Stimulated activated CD4-positive, alpha-beta T cell treated with anti-CD3 and anti-CD28 coated beads, Interleukin-4, amount 100 ng/mL, for 48 hours (primary cell): Measurements from ENCODE around the gene CGNL1.

Experiments
- DNase-seq, 2 donors: peaks; one replicate each; pipeline ENCODE4 v3.0.0-alpha.2; 2020; ENCODE audit warnings: low read depth in 2 of 2

Gene CGNL1

DNA sequence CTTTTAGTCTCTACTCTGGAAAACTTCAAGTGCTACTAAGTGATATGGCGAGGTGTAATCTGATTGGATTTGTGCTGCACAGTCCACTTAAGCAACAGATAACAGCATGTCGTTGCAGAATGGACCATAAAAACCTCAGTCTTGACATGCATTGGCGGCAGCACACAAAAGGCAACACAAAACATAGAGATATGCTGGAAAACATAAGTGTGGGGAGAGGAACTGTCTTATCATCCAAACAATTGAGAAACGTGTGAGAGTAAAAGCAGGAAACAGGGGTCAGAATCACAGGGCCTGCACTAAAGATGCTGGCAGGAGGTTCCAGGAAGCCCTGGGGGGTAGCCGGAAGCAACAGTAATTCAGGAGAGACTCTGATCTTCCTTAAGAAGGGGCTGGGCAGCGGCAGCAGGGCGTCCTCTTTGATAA lies 82.1 kb downstream of the CGNL1 start:
- DNase-seq: no peak

DNA sequence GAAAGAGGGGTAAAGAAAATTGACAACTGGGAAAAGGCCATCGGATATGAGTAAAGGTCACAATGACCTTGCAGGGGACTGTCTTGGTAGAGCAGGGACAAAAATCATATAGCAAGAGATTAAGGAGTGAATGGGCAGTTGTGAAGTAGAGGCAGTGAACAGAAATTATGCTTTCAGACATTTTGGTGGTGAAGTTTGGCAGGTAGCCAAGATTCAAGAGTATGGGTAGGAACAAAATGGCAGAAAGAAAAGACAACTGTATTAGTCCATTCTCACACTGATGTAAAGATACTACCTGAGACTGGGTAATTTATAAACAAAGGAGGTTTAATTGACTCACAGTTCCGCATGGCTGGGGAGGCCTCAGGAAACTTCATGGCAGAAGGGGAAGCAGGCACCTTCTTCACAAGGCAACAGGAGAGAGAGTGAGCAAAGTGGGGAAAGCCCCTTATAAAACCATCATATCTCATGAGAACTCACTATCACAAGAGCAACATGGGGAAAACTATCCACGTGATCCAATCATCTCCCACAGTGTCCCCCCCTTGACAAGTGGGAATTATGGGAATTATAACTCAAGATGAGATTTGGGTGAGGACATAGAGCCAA lies 84.0 kb downstream of the CGNL1 start:
- no peak for DNase-seq

DNA sequence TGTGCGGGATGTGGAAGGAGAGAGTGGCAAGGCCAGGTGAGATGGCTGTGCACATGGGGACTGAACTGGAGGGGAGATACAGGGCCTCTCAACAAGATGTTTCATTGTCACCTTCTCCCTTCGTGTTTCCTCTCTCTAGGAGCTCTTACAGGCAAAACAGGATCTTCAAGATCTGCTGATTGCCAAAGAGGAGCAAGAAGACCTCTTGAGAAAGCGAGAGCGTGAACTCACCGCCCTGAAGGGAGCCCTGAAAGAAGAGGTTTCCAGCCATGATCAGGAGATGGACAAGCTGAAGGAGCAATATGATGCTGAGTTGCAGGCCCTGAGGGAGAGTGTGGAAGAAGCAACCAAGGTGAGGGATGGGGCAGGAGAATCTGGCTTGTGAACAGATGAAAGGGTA lies 85.2 kb downstream of the CGNL1 start:
- DNase-seq: no peak

DNA sequence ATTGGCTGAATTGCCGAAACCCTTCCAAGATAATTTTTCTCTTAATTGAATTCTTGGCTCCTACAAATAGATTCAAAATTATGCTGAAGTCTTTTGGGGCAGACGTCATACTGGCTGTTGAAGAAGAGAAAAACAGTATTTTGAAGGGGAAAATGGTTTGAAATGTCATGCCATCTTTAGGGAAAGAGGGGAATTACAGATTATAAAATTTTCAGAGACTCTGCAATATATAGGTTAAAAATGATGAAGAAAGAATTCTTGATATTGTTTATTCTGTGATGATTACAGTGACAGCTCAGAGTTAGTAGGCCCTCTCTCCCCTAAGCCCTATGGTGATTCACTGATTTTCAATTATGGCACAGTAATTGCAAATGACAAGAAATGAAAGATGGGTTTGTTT lies 86.1 kb downstream of the CGNL1 start:
- DNase-seq: no peak

DNA sequence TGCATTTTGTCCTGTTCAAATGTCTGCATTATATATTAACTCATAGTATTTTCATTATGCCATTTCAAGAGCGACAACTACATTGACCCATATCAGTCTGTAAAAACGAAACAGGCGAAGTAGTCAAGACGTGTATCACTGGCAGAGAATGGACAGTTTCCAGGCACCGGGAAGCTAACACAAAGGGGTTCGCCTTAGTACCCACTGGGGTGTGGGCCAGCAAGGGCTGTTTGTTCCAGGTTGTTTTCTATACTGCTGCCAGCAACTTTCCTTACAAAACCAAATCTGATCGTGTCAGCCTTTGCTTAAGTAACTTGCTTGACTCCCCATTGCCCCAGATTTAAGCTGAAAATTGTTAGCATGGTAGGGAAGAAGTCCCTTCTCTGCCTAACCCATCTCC lies 87.1 kb downstream of the CGNL1 start:
- DNase-seq: no peak

DNA sequence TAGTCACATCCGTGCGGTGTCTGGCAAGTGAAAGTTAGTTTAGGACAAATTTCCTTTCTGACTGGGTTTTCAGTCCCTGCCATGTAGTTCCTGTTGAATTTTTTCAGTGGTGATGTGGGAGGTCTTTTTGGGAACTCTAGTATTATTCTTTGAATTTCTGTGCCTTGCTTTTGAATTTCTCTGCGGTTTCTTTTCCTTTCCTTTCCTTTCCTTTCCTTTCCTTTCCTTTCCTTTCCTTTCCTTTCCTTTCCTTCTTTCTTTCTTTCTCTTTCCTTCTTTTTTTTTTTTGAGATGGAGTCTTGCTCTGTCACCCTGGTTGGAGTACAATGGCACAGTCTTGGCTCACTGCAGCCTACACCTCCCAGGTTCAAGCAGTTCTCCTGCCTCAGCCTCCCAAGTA lies 88.2 kb downstream of the CGNL1 start:
- DNase-seq: no peak

DNA sequence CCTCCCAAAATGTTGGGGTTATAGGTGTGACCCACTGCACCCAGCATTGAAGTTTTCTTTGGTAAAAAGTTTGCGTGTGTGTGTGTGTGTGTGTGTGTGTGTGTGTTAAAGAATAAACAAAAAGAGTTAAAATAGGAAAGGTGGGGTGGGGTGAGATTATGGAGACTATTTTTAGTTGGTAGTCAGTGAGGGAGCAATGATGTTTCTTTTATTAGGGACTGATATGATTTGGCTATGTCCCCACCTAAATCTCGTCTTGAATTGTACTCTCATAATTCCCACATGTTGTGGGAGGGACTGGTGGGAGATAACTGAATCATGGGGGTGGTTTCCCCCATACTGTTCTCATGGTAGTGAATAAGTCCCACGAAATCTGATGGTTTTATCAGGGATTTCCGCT lies 92.2 kb downstream of the CGNL1 start:
- no peak for DNase-seq

DNA sequence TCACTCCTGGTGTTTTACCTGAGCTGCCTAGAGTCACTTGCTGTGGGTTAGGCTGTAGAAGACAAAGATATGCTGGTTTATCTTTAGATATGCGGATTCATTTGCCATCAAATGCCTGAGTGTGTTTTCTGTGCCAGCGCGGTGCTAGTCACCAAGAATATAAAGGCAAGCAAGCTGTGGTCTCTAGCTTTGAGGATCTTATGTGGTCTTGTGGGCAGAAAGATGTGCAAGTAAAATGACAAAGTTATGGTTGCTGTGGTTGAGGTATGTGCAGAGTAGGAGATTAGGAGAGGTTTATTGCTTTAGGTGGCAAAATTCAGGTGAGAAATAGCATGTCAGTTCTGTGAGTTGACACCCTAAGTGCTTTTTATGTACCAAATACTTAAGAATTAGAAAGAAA lies 94.2 kb downstream of the CGNL1 start:
- DNase-seq: no peak

DNA sequence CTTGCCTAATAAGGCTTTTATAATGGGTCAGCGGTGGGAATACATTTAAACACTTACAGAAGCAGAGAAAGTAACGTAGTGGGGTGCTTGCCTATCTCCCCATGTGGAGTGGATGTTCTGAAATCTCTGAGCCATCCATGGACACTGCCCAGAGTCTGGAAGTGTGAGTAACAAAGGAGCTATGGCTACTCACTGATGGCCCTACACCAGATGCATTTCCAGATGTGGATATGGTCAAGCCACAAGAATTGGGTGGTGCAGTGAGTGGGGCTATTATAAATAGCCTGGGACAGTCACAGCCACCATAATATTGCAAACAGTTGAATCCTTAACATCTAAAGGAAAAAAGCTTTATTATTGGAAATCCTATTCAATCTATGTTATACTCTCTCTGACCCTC lies 96.6 kb downstream of the CGNL1 start:
- no peak for DNase-seq

DNA sequence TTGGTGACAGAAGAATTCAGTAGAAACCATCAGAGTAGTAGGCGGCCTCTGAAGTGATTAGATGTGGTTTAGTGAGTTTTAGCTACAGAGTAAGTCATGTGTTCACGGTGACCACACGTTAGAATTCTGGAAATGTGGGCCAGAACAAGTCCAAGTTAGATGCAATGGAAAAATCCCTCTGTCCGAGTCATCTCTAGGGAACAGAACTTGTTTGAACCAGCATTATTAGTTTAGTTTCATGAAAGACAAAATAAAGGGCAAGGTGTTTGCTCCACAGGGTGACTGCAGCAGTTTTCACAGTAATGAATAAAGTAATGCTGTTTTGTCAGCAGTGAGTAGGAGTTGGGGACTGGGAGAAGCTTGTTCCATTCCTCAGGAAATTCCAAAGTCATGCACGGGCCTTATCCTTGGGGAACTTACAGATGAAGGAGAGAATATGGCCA lies 100.2 kb downstream of the CGNL1 start:
- no peak for DNase-seq

DNA sequence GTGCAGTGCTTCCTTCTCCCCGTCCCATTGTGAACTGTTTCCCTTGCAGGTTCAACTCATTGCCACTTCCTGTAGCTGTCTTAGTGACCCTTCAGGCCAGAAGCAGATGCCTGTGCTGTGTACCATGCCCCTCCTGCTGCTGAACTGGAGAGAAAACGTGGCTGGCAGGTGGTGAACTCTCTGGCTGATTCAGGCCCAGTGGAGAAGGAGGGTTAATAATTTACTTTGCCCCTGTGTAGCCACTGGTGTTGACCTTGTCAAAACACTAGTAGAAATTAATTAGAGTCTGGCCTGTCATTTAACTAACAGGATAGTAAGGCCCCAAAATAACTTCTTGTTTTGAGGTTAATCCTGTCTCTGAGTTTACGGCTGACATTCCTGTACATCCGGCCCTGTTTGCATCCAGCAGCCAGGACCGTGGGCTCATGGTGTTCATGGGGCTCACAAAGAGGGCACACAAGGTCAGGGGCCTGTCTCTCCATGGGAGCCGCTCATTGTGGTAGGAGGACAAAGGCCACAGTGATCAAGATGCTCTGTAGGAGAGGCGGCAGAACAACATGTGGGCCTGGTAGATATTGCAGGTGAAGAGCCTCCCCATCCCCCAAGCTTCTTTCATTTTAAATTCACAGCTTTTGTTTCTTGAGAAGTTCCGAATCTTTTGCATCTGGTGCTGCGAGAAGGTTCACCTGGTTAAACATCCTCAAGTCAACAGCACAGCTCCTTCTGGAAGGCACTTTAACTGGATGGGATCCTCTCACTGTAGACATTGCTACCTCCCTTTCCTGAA lies 101.6 kb downstream of the CGNL1 start:
- no peak for DNase-seq

DNA sequence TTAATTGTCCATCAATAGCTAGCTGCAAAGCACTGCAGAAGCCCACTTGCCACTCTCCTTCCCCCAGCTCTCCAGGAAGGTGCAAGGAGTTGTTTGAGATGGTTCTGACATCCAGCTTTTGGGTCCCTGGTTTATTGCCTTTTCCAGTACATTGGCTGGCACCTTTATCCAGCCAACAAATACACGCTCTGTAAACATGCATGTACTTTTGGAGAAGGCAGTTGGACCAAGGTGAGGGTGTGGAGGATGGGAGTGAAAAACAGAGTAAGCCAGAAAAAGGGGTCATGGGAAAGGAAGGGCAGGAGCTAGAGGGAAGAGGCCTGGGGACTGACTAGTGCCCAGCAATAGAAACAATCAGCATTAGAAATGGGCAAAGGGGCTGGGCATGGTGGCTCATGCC lies 102.7 kb downstream of the CGNL1 start:
- no peak for DNase-seq

DNA sequence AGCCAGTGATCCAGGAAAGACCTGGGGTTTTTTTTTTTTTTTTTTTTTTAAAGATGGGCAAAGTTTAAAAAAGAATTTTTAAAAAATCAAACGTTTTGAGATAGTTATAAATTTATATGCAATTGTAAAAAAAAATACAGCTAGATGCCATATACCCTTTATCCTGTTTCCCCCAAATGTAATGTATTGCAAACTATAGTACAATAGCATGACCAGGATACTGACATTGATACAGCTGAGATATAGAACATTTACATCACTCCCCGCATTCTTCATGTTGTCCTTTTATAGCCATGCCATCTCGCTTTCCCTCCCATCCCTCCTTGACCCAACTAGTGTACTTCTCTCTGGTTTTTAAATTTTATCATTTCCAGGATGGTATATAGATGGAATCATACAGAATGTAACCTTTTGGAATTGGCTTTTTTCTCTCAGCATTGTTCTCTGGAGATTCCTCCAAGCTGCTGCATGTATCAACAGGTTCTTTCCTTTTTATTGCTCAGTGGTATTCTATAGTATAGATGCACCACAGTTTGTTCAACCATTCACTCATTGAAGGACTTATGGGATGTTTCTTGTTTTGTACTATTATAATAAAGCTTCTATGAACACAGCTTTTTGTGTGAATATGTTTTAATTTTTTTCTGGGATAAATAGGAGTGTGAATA lies 104.9 kb downstream of the CGNL1 start:
- DNase-seq: no peak

DNA sequence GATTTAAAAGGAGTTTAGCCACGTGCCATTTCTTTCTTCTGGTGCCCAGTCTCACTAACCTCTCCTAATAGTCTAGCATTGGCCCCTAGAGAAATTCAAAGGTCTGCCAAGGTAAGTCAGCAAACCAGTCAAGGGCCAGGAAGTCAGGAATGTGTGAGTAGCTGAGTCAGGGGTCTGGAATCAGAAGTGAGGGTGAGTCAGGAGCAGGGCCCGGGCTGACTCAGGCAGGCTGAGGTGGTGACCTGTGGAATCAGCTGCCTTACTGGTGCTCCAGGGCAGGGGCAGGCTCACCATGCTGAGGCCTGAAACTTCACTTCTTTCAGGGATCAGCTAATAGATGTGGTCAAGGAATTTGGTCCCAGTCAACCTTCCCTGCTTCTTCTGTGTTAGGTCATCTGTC lies 109.6 kb downstream of the CGNL1 start:
- DNase-seq: no peak

DNA sequence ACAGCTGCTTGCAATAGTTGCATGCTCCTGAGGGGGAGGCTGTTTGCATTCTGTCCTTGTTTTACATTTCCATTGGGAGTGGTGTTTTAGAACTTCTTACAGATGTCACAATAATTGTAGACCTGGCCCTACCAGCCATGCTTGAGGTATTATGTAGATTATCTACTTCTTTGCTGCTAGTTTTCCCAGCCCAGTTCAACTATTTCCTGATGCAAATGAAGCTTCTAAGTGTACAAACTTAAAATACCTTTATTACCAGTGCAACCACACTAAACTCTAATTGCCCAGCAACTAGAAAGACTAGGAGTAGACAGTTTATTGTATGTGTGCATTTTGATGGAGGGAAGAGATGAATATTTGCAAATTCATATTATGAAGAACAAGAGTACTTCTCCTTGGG lies 110.5 kb downstream of the CGNL1 start:
- DNase-seq: no peak

DNA sequence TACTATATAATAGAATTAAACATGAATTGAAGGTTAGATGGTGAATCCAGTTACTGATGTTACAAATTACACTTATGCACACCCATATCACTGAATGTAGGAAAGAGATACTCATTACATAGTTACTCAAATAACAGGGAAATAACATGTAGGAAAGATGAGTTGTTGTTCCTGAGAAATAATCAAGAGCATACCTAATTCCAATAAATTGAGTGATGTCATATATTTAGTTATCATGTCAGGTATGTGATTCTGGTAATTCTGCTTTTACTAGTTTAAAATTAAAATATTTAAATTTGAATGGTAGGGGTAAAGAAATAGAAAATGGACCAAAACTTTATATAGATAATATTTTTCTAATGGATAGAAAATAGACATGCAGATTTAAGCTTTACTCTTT lies 112.8 kb downstream of the CGNL1 start:
- no peak for DNase-seq

DNA sequence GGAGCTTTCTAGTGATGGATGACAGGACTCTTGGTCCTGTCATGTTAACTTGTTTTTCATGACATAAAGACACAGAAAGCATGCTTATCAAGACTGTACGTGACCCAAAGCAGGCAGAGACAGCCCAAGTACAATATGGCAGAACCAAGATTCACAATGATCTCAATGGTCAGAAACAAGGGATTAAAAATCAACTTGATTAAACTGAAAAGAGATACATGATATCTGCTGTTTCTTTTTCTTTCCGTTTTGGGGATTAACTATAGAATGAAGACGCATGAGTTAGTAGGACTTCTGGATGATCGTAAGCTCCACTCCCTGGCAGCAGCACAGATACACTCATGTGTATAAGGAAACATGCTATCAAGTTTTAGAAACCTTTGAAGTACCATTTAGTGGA lies 117.0 kb downstream of the CGNL1 start:
- DNase-seq: no peak

DNA sequence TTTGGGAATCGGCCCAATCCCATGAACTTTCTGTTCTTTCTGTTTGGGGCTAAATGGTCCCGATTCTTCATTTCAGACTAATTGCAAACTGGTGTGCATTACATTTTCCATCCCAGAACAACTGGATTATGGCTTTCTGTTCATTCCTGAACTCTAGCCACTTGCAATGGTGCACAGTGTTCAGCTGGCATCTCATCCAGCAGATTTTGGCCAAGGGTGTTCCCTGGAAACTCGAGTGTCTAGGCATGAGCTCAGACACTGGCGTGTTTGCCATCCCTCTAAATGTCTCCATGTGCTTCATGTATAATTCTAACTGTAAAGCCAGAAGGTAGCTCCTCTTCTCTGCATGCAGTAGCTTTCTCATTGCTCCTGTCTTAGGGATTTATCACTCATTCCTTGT lies 118.3 kb downstream of the CGNL1 start:
- no peak for DNase-seq

DNA sequence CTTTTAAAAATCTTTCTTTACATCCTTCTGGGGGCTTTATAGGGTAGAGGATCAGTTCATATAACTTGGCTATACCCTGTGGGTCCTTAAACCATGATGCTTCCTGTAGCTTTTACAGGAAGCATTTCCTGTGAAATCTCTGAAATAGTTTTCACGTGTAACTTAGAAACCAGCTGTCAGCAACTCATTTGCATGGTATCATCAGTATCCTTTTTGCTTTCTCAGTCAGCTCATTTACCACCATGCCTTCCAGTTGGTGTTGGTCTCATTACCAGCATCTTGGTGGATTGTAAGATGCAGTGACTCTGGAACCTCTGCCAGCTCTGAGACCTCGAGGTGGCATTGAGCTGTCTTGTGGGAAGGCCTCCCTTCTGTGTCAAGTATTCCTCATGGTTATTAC lies 118.7 kb downstream of the CGNL1 start:
- DNase-seq: no peak

DNA sequence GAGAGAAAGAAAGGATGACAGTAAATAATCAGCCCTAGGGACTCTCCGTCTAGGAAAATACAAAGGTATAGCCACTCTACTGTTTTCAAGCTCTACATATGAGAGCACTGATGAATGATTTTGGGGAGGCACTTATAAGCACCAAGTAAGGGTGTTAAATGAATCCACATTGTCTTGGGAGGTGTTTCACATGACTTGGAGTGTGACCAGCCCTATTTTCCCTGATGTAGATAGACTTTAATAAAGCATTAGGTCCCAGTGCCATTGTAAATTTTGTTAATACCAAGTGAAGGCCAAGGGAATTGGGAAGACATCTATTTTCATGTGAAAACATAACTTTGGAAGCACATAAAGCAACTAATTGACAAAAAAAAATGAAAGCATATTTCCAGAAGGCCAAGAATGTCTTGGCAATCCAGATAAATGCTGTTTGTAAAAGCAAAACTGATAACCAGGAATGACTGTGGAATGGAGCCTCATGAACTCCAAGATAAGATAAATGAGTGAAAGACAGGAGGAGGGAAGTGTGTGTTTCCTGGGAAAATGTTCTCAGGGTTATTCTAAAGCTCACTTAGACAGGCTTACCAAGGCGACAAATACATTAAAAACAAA lies 119.4 kb downstream of the CGNL1 start:
- DNase-seq: no peak

DNA sequence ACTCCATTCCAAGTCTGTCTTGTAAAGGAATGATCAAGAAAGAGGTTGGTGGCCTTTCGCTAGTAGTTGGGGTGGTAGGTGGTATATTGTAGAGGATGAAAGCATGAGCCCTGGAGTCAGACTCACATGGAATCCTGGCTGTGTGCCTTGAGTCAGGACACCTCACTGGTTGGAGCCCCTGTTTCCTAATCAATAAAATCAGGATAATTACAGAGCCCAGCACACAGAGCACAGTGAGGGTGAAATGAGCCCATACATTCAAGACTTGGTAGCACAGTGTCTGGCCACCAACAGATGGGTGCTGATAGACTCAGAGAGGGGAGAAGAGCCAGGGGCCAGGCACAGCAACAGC lies 120.3 kb downstream of the CGNL1 start:
- no peak for DNase-seq

DNA sequence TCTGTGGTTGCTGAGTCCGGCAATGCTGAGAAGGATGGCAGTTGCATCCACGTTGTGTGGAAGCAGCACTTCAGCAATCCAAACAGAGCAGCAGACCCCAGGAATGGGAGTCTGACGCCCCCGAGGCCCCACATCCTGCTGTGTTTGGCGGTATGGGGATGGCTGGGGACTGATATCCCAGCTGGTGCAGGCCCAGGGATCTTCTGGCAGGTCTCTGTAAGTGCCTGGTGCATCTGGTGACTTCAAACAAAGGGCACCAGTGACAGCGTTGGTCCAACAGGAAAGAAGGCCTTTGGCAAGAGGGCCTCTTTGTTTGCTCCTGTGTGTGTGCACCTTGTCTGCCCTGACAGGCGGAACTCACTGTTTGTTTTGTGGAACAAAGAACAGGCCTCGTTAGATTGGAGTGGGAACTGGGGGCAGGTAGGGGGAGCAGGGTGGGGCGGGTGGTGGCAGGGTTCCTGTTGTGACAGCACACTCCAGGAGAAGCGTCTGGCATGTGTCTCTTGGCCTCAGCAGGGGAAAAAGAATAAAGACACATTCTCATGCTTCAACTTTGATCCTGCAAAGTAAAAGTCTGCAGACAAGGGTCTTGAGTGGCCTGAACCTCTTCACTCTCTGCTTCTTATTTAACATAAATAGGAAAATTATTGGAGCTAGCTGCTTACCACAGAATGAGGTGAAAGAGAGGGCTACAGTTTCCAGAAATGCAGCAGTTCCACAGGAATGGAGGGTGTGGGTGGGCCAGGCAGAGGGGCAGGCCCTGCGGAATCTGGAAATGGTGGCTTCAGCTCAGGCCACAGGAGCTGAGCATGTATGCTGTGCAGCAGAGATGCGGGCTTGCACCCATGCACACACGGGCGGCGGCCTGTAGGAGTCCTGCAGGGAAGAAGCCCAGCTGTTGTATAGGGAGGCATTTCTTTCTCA lies 120.9 kb downstream of the CGNL1 start:
- no peak for DNase-seq
